CD4-positive, alpha-beta T cell treated with Interleukin-2 at 100 ng/mL for 4 hours (primary cell): Measurements from ENCODE around the gene MSH5.
"Not testable (repeated sequence)": the region's sequence is repeated elsewhere in the genome, so short reads cannot be mapped to it uniquely, and the experiment has no call there.

Experiments
- DNase-seq: peaks from one replicate; pipeline ENCODE4 v3.0.0-alpha.2; 2020; ENCODE audit warnings: low spot score

The MSH5 gene

DNA sequence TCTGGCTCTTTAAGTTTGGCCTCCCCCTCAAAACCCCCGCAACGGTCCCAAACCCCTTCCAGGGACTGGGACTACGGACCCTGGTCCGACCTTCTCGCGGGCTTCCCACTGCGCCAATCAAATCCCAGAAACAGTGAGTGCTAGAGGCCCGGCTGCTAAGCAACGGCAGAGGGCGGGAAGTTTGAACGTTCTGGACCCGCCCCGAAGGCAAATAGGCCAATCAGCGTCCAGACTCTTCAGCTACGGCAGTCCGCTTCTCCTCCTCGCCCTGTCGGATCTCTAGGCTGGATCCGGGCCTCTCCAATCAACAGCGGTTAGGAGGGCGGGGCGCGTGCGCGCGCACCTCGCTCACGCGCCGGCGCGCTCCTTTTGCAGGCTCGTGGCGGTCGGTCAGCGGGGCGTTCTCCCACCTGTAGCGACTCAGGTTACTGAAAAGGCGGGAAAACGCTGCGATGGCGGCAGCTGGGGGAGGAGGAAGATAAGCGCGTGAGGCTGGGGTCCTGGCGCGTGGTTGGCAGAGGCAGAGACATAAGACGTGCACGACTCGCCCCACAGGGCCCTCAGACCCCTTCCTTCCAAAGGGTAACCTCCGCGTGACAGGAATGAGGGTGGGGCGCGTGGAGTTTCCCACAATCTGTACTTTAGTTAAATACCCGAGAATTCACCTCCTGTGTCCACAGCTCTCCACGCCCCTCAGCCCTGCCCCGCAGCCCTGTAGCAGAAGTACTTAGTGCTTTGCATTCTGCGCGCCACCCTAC, at the start of gene MSH5:
Gene MSH5 (plus strand): TSS at position 367 of the 758 bp plus-strand sequence. CDS start 462 bp downstream, outside the sequence.
- peak; percentile 97 for DNase-seq

DNA sequence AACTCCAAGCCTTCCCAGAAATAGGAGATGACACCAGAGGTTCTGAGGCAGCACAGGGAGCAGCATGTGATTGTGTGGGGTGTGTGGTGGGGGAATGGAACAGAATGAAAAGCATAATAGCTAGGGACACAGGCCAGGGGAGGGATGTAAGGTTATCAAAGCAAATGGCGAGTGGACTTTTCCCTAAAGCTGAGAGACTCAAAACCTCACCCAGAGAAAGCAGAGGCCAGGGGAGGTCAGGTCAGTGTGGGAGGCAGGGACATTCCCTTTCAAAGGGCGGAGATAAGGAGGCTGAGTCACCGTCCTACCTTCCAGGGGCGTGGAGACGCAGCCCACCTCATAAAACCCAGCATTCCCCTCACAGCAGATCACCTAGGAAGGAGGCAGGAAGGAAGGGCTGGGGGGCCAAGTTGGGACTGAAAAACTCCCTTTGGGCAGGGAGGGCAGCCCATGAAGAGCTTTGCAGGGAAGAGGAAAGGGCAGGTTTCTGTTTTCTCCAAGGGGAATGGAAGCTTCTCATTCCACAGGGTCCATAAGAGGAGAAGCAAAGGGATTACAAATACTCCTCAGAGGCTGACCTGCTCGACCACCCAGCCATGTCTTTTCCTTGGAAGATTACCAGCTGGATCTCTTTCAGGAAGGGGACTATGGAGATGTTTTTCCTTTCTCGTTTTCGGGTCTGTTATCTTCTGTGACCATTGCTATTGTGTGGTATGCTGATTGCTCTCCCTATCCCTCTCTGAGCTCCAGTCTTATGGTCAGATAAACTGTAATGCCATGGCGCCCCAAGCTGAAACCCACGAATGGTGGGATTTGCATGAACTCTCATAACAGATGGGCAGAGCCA, 49.4 kb upstream of the MSH5 start:
- no peak for DNase-seq

DNA sequence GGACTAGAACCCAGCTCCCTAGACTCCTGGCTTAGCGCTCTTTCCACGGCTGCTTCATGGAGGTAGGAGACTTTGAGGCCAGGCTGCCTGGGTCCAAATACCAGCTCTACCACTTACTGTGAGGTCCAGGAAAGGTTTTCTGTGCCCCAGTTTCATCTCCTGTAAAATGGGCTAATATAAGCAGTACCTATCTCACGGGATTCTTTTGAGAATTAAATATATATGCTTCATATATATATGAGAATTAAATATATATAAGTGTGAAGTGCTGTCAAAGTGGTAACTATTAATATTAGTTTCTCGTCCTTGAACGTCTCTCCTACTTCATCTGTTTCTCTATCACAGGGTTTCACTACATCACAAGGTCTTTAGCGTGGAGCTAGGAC, 48.7 kb upstream of the MSH5 start:
- no peak for DNase-seq

DNA sequence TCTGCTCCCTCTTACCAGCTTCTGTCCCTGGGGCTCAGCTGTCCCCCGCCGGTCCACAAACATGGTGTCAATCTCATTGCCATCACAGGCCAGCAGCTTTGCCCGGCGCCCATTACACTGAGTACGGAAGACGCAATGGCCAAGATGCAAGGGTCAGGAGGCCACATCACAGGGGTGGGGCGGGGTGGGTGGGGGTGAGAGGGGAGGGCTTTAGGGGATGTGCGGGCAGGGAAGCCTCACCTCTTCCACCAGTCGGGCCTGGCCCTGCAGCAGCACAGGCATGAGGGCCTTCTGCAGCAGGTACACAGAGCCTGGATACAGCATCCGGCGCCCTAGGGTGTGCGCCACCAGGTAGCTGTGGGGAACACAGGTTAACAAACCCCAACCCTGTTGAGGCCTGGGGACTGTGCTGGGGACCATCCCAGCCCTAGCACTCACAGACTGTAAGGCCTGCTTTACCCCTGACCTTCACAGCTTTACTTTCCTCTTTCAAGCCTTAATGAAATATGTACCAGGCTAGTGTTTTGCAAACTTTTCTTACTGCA, 48.2 kb upstream of the MSH5 start:
- no peak for DNase-seq

DNA sequence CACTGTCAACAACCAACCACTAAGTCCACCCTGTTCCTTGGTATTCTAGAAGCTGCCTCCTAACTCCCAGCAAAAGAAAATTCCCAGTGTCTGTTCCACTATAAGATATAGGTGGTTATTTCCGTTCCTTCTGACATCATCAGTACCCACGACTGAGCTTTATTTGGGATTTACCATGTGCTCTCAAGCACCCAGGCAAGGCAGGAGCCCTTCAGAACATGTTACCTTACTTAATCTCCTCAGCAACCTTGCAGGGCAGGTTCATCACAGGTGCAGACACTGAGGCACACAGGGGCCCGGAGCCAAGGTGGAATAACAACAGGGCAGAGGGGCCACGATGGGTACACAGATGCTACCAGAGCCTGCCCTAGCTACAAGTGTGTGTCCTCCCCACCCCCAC, 47.5 kb upstream of the MSH5 start:
- DNase-seq: no peak

DNA sequence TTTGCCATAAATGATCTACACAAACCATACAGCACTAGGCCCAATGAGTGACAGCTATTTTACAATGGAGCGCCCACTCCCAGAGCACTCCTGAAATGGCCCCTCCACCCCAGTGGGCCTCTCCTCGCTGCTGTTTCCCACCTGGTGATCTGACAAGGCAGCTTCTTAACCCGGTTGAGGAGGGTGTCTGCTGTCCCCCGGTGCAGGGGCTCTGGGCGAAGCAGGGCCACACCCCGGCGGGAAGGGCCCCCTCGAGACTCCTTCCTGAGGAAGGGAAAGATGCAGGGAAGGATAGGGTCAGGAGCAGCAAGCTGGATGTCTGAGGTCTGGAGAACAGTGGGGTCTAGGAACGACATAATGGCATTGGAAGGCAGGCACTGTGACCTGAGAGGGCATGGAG, 46.9 kb upstream of the MSH5 start:
- DNase-seq: no peak

DNA sequence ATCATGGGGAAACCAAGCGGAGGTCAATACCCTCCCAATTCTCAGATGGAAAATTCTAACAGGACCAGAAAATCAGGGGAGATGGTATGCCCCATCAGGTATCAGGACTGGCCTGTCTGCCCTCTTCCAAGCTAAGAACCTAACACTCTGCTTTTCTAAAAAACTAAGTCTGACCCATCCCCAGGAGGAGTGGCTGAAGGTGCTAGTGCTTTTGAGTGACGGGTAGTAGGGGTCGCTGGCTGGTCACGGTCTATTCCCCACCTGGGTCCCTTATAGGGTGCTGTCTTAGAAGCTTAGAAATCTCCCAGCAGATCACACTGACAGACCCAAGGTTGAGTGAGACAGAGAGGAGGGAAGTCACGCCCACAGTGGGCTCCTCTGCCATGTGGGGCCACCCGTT, 46.3 kb upstream of the MSH5 start:
- DNase-seq: no peak

DNA sequence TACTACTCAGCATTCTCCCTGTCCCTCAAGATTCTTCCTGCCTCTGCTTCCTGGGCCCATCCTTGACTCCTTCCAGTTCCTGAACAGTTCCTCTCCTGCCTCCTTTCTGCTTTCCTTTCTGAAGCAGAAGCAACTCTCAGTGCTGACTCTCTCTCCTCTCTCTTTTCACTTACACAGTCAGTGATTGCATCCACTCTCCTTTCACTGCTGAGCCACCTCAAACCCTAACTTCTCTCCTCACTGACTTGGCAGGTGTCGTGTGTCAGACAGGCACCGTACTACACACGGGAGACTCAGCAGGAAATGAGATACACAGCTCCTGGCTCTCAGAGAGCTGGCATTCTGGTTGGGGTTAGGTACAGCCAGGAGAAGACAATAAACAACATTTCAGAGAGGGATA, 42.2 kb upstream of the MSH5 start:
- DNase-seq: peak; percentile 11

DNA sequence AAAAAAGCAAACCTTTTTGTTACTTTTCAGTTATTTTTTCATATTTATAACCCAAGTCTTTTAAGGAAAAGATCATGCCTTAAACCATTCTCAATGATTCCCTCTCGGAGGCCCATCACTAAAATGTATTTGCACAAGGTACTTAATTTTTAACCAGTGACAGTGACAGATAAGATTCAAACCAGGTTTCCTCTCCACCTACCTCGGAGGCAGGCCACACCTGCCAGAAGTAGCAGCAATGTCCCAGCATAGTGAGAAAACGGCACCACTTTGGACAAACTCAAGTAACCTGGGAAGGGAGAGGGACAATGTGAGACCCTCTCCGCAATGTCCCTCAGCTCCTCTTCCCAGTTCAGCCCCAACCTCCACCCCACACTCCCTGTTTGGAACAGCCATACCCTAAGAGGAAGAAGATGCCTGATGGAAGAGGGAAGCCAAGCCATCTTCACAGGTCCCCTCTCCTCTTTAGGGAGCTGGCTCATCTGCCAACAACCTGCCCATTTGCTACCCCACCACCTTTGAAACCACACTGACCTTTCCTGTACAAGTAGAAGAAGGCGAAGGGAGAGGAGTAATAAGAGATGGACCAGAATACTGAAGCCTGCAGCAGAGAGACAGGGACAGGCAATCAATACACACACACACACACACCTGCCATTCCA, 38.9 kb upstream of the MSH5 start:
- DNase-seq: no peak

DNA sequence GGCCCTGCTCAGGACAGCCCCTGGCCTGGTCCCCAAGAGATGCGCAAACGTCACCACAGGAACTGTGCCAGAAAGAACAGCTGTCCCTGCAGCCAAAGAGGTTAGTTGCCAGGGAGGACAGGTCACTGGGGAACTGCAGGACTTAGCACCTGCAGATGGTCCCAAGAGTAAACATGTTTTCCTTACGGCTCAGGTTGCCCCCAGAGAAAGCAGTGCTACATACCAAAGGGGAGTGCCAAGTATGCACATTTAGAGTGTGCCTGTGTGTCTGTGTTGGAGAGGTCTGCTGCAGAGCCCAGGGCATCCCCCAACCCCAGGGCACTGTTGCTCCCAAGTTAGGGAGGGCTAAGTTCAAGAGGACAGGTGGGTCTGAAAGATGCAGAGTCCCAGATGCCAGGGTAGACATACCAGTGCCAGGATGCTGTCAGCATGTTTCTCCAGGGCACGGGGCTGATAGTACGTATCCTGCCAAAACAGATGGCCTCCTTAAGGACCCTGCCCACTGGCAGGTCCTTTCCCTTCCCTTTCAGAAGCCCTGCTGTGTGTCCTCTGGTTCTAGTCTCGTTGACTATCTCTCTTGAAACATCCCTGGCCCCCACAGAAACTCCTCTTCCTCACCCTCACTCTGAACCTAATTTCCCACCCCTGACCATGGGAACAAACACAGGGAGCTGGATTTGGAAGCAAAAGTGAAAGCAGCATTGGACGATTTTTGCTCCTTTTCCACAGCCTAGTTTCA, 38.0 kb upstream of the MSH5 start:
- DNase-seq: no peak

DNA sequence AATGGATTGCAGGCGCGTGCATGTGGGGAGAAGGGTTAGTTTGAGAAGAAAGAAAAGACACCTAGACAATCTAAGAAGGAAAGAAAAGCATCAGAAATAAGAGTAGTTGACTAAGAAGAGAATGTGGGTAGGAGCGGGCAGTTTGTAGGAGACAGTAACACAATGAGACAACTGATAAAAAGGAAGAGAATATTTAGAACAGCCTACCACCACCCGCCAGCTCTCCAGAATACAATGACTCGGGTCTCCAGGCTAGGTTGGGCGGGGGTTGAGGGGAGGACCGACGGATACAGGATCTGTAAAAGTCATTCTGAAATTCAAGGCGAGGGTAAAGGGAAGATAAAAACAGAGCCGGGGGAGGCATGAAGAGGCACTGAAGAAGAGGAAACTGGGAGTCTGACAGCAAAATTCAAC, 37.4 kb upstream of the MSH5 start:
- DNase-seq: peak; percentile 7

DNA sequence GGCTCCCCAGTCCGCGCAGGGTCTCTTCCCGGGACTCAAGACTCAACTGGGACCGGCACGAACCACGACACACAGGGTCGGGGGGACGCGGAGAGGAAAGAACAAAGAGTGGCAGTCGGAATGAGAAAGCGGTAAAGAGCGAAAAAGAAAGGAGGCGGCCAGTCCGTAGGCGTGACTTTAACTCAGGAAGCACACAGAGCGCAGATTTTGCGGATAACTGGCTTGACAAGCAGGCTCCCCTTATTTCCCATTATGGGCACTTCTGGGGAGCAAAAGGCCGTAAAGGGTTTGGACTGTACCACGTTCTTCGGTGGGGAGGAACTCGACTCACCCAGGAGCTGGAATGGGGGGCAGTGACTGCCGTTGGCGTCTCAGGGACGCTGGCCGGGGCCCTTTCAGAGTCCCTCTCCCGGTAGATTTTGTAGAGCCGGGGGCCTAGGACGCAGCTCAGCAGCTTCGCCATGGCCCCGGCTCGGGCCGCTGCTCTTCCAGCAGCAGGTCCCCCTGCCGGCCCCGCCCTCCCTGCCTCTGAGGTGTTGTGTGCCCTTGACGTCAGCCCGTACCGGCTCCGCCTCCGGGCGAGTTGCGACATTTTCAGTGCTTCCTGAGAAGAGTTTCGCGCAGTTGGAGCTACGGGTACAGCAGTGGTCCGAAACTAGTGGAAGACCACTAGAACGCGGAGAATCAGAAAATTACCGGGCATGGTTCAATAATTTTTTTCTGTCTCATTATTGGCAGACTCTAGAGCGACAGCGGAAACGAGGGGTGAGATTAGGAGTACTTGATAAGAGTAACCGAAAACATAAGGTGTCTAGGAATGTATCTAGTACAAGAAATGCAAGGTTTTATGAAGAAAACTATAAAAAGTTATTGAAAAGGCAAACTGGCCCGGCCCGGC, 36.7 kb upstream of the MSH5 start, which contains the start of gene ABHD16A:
Gene ABHD16A (minus strand): TSS at position 506 of the 898 bp plus-strand sequence. CDS start 43 bp downstream, at position 463.
- peak; percentile 97 for DNase-seq

DNA sequence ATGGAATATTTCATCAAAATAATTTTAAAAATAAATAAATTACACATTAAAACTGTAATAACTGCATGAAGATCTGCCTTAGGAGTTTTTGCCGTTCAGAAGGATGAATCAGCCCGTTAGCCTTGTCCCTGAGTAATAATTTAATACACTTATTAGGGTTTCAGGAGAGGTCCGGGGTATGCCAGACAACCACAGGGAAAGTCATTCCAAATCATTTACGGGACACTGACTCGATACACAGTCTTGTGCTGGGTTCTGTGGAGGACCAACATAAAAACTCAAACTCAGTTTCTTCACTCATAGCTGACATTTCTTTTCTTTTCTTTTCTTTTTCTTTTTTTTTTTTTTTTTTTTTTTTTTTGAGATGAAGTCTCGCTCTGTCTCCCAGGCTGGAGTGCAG, 33.9 kb upstream of the MSH5 start:
- no peak for DNase-seq

DNA sequence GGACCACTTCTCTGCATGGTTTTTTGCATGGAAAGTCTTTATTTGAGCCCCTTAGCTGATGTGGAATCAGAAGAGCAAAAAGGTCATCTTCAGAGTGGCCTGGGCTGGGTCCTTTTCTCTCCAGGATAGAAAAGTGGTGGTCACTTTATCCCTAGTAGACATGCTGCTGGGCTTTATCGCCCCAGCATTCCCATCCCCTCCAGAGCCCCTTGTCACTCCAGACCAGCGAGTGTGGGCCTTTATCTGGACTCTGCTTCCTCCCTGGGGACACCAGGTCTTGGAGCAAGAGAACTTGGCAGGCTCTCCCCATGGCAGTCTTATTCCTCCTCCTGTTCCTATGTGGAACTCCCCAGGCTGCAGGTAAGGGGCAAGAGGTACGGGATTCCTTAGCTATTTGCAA, 33.2 kb upstream of the MSH5 start, which contains the start of gene LY6G6F:
Gene LY6G6F (plus strand): TSS at position 268 of the 400 bp plus-strand sequence. CDS start 41 bp downstream, at position 309.
- DNase-seq: no peak

DNA sequence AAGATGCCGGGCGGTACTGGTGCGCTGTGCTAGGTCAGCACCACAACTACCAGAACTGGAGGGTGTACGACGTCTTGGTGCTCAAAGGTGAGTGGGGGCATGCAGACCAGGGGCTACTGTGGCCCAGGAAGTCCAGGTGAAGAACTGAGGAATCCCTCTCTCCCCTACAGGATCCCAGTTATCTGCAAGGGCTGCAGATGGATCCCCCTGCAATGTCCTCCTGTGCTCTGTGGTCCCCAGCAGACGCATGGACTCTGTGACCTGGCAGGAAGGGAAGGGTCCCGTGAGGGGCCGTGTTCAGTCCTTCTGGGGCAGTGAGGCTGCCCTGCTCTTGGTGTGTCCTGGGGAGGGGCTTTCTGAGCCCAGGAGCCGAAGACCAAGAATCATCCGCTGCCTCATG, 32.1 kb upstream of the MSH5 start:
- DNase-seq: no peak

DNA sequence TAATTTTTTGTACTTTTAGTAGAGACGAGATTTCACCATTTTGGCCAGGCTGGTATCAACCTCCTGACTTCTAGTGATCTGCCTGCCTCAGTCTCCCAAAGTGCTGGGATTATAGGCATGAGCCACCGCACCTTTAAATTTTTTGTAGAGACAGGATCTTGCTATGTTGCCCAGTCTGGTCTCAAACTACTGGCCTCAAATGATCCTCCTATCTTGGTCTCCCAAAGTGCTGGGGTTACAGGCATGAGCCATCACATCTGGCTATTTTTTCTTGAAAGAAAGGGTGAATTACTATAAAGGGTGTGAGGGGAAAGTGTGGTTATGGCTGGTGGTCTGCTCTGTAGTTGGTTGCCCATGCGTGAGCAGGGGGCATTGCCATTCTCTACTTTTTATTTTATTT, 31.6 kb upstream of the MSH5 start:
- DNase-seq: no peak

DNA sequence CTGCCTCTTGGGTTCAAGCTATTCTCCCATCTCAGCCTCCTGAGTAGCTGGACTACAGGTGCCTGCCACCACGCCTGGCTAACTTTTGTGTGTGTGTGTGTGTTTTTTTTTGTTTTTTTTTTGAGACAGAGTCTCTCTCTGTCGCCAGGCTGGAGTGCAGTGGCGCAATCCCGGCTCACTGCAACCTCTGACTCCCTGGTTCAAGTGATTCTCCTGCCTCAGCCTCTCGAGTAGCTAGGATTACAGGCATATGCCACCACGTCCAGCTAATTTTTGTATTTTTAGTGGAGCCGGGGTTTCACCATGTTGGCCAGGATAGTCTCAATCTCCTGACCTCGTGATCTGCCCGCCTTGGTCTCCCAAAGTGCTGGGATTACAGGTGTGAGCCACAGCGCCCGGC, 30.6 kb upstream of the MSH5 start:
- not testable (repeated sequence) for DNase-seq

DNA sequence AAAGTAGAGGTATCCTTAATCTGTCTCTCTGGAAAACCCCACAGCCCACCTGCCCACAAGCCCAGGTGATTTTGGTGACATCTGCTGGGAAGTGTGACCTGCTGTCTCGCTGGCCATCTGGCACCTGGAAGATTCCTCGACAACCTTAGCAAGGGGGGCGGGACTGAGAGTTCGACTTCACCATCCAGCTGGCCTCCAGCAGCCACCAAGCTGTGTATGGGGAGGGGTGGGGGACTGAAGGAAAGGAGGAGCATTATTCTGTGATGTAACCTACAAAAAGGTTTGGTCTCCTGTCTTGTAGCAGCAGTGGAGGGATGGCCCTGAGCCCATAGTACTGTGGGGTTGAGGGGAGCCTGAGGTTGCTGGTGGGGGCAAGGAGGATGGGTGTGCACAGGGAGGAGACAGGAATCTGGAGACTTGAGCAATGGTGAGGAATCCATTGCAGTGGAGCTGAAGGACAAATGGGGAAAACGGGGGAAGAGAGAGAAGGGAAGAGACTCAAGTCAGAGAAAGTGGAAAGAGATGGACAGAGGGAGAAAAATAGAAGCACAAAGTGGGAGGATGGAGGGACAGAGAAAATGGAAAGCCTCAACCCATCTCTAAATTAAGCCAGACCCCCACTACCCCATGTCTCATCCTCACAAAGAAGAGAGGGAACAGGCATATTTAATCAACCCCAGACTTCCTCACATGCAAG, 29.1 kb upstream of the MSH5 start:
- no peak for DNase-seq

DNA sequence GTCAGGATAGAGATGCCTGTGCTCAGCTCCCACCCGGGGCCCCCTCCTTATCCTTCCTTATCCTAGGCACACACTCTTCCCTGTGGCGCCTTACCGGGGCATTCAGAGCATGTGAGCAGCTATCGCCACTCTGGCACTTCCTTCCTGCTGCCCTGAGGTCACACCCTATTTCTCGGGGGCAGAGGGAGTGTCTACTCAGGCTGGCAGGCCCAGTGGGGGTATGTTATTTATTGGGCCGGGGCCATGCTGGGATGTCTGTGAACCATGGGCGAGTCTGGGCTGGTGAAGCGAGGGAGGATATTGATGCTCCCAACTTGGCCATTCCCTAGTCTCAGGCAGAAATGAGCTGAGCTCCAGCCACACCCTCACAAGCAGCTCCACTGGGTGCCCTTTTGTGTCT, 28.6 kb upstream of the MSH5 start:
- DNase-seq: no peak

DNA sequence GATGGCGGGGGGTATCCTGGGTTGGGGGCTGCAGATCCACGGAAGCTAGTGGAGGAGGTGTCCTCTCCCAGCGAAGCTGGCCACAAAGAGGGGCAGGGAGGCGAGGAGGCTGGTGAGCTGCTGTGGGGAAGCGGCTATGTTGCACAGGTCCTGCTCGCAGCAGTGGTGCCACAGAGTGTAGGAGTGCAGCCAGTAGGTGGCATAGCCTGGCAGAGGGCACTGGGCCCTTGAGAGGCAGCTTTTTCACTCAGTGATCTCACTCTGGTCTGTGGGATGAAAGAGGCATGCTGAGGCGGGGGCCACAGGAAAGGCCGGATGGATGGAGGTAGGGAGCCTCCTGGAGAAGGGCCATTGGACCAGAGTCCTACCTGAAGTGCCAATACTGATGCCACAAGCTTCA, 27.5 kb upstream of the MSH5 start:
- DNase-seq: no peak
